GM18526 (cell line): ENCODE data around the gene IL12RB2.

Source experiments
- POLR2A ChIP-seq: IDR thresholded peaks from 3 replicates; pipeline ENCODE4 v1.6.1; 2011; ENCODE audit not compliant: insufficient read length; ENCODE audit errors: extremely low read depth

The IL12RB2 gene

GRCh38 chr1:67393240-67393639 lies 85.6 kb downstream of the IL12RB2 start:
- TF ChIP-seq POLR2A = no peak

GRCh38 chr1:67393737-67394136 lies 86.1 kb downstream of the IL12RB2 start:
- TF ChIP-seq POLR2A = no peak

DNA sequence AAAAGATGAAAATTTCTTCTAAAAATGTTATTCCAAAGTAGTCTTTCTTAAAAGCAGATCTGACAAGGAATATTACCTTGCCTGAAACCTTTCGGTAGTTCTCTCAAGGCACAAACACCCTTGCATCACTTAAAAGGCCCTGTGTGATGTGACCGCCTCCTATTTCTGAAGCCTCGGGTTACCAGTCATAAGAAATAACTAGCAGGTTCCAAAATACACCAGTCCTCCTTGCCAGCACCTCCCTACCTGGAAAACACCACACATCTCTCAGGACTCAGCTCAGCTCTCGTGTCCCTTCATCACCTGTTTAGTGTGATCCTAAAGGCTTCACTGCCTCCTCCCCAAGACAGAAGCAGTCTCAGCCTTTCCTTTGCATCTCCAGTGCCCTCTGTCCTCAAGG lies 86.9 kb downstream of the IL12RB2 start:
- TF ChIP-seq POLR2A = no peak

GRCh38 chr1:67399199-67399993 lies 91.7 kb downstream of the IL12RB2 start:
- TF ChIP-seq POLR2A = no peak

GRCh38 chr1:67401443-67401842 lies 93.8 kb downstream of the IL12RB2 start:
- TF ChIP-seq POLR2A = no peak

DNA sequence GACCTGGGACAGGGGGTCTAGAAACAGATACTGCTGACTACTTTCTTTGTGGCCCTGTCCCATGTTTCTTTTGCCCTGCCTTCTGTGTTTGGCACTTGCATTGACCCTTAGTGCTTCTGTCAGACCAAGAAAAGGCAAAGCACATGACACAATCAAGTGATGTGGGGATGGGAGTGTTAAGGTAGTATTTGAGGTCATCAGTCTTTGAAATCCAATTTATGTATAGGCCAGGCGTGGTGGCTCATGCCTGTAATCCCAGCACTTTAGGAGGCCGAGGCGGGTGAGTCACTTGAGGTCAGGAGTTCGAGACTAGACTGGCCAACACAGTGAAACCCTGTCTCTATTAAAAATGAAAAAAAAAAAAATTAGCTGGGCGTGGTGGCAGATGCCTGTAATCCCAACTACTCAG lies 96.5 kb downstream of the IL12RB2 start:
- no peak for TF ChIP-seq POLR2A

GRCh38 chr1:67405473-67406245 lies 98.0 kb downstream of the IL12RB2 start:
- TF ChIP-seq POLR2A = no peak

- TF ChIP-seq POLR2A = no peak
Measured at GRCh38 chr1:67407498-67407897, 99.8 kb downstream of the IL12RB2 start.

DNA sequence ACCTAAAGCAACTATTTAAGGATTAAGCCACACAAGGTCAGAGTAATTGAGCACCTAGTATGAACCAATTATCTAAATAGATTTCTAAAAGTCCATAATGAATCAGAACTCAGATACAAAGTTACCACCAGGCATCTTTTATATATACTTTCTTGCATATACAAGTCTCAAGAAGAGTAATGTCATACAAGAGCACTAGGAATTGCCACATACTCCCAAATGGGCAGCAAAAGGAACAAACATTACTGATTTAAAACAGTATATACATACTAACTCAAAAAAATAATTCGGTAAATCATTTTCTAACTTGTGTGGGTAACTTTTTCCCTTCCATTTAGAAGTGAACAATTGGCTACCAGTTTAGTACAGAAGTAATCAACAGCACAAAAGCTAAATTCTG lies 100.5 kb downstream of the IL12RB2 start:
- no peak for TF ChIP-seq POLR2A

GRCh38 chr1:67414574-67414973 lies 106.9 kb downstream of the IL12RB2 start:
- no peak for TF ChIP-seq POLR2A

- no peak for TF ChIP-seq POLR2A
Measured at GRCh38 chr1:67415041-67415440, 107.4 kb downstream of the IL12RB2 start.

GRCh38 chr1:67418839-67419586 lies 111.3 kb downstream of the IL12RB2 start:
- TF ChIP-seq POLR2A = no peak

GRCh38 chr1:67420835-67421492 lies 113.3 kb downstream of the IL12RB2 start:
- TF ChIP-seq POLR2A = no peak

GRCh38 chr1:67427465-67427864 lies 119.8 kb downstream of the IL12RB2 start:
- TF ChIP-seq POLR2A = no peak

GRCh38 chr1:67427947-67428346 lies 120.3 kb downstream of the IL12RB2 start:
- TF ChIP-seq POLR2A = no peak
